HG03064 (cell line): ENCODE measurements around the gene CUX1.
"Not testable (repeated sequence)": the region's sequence is repeated elsewhere in the genome, so short reads cannot be mapped to it uniquely, and the experiment has no call there.

Experiments used
- ATAC-seq: cut with Tn5 transposase; IDR thresholded peaks from one replicate; pipeline ENCODE4 v1.9.1; 2021; ENCODE audit warnings: low read depth; ENCODE audit not compliant: unreplicated experiment

Gene CUX1

DNA sequence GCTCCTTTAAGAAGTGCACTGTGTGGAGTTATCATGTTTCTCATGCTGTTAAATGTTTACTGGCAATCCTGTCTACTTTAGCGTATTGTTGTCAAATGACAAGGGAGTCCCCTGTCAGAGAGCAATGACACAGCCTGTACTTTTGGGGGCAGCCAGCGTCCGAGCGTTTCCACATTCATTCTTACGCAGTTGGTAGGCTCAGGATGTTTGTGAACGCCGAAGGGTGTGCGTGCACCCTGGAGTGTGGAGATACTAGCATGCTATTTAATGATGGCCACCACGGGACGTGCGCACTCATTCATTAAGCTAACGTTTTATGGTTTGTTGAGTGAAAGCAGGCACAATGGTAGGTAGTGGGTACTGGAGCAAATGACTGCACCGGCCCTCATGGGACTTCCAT is 48.0 kb downstream of the CUX1 start:
- no peak for ATAC-seq

GRCh38 chr7:101866328-101866727 is 48.9 kb downstream of the CUX1 start:
- no peak for ATAC-seq

- ATAC-seq = no peak
Observed at GRCh38 chr7:101867265-101867664, 49.8 kb downstream of the CUX1 start.

DNA sequence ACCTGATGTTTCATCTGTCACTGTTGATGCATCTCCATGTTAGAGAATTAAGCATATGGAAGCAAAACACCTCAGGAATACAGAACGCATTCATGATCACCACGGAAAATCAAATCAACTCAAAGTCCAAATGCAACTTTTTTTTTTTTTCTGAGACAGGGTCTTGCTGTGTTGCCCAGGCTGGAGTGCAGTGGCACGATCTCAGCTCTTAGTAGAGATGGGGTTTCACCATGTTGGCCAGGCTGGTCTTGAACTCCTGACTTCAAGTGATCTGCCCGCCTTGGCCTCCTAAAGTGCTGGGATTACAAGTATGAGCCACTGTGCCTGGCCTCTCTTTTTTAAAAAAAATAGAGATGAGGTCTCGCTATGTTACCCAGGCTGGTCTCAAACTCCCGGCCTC is 50.3 kb downstream of the CUX1 start:
- not testable (repeated sequence) for ATAC-seq

DNA sequence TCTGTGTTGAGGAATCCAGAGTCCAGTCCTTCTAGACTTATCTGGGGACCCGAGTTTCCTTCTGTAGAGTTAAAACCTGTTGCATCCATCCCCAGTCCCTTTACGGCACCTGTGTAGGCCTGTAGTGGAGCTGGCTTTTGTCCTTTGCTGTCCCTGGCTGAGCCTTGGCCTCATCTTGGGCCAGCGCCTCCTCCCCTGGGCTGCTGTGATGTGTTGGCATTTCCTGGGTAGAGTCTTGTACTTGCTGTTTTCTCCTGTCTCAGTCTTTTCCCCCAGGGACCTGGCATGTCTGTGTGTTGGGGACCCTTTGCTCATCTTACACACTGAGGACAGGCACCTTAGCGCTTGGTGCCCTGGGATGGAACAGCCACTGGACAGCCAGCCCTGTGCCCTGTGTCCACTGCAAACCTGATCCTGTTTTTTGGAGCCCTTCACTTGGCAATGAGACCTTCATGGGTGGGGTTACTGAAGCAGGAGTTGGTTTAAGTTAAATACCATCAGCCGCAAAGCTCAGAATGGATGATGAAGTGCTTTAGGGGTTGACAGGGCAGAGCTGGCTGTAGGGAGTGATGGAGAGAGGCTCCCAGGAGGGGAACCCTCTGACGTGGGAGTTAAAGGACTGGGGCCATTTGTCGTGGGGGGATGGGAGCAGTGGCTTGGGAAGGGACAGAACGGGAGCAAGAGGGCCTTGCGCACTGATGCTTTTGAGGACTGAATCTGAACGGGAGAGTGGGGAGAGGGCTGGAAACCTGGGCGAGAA is 50.9 kb downstream of the CUX1 start:
- ATAC-seq = no peak

DNA sequence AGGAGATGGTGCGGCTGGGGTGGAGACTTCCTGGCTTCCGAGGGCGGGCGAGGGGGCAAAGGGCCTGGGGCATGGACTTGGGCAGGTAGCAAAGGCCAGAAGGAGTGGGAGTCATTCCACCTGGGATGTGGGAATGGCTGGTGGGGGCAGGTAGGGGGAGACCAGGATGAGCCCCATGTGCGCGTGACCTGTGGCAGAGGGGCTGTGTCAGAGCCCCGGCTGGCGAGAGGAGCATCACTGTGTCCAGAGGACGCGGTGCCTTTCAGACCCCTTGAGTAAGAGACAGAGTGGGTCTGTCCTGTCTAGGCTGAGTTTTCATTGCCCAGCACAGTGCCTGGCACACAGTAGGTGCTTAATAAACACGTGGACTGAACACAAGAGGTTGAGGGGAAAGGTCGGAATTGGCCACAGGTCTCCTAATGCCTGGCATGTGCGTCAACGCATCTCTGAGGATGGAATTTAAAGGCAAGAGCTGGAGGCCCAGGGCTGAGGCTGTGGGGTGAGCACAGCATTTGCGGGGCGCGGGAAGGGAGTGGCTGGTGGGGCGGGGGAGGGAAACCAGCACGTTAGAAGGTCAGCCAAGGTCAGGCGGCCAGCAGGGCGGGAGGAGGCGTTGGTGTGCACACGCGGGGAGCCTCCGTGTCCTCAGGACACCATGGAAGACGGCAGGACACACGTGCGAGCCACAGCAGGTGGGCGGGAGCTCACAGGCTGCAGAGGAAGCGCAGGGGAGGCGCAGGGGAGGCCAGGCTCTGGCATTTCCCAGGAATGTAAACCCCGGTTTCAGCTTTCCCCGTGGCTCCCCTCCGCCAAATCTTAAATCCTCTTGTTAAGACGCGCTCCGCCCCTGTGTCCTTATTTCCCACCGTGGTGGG is 51.8 kb downstream of the CUX1 start:
- ATAC-seq = no peak

DNA sequence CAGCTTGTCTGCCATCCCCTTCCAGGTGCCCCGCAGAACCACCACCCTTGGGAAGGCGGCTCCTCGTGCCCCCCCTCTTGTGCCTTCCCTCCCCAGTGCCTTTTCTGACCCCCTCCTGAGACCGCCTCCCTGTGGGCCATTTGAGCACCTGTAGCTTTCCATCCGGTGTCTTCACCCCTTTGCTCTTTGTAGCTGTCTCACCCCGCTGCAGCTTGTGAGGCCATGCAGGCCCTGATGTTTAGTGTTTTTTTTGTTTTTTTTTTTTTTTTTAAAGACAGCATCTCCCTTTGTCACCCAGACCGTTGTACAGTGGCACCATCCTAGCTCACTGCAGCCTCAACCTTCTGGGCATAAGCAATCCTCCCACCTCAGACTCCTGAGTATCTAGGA is 52.5 kb downstream of the CUX1 start:
- ATAC-seq = no peak

DNA sequence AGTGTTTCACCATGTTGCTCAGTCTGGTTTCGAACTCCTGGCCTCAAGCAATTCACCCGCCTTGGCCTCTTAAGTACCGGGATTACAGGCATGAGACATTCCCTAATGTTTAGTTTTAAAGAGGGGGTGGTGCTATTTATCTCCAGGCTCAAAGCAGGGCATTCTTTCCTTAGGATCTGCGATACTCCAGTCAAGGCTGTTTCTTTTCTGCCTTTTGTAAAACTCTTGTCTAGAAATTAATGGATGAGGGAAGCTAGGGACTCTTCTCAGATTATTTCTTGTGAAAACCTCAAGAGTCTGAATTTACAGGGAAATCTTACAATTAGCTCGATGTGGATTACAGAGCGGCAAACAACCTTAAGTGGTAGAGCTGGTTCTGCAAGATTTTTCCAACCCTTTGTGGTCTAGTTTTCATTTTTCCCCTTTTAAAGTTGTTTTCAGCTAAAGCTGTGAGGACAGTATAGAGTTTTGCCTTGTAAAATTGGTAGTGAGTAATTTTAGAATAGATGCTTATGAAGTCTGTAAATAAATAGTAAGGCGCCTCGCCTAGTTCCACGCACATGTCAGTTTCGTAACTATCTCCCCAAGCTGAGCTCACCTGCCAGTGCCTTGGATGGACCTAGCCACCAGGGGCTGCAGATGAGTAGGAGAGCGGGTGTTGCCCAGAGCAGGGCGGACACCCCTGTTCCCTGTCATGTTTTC is 53.1 kb downstream of the CUX1 start:
- no peak for ATAC-seq

- ATAC-seq = no peak
Observed at GRCh38 chr7:101871351-101871750, 53.9 kb downstream of the CUX1 start.

DNA sequence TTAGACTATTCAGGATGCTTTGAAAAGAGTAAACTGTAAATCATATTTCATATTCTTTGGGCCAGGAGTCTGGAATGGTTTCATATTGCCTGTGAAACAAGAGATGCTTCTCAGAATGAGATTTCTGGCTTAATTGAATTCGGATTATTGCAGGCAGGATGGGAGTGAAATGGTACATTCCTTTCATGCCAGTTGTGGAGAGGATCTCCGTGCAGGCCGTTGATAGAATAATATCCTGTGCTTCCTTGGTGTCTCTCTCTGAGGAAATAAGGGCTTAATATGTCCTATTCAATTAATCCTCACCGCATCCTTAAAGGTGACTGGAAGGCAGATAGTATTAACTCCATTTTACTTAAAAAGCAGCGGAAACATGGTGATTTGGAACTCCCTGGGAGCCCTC is 56.6 kb downstream of the CUX1 start:
- no peak for ATAC-seq

- no peak for ATAC-seq
Observed at GRCh38 chr7:101875283-101875846, 57.9 kb downstream of the CUX1 start.

DNA sequence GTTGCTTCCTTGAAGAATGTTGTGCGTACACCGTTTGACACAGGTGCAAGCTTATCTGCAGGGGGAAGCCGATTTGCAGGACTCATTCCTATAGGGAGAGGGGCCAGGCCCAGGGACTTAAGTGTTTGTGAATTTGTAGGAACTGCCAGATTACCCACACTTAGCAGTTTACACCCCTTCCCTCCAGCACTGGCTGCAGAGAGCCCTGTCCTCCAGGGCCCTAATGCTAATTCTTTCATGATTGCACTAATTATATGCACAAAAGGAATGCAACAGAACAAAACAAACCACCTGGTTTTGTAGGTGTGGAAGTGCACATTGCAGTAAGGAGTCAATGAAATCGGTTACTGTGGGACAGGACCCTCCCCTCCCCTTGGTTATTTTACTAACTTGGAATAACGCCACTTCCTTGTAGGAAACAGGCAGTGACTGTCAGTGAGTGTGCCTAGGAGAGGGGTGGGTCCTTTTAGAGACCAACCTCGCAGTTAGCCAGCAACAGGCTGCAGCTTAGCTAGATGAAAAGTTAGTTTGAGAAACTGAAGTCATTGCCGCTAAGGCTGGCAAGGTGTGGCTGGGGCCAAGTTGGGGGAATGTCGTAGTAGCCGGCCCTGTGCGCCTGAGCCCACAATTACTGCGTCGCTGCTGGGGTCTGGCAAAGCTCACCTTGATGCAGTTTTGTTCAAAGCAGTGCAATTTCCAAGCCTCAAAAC is 60.6 kb downstream of the CUX1 start:
- no peak for ATAC-seq

DNA sequence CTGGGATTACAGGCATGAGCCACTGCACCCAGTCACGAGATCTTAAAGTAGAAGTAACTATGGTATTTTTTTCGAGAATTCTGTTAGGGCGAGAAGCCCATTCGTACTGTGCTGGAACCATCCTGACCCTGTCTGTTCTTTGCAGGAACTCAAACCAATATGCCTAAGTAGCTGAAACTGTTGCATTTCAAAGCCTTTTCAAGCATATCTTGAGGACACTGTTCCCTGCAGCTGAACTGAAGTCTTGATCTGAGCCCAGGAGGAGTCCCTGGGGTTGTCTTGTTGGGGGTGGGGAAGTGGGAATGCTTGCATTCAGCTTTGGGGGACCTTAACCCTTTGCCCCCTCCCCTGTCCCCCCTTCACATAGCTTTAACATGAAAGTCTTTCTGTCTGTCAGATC is 61.5 kb downstream of the CUX1 start:
- ATAC-seq = no peak

DNA sequence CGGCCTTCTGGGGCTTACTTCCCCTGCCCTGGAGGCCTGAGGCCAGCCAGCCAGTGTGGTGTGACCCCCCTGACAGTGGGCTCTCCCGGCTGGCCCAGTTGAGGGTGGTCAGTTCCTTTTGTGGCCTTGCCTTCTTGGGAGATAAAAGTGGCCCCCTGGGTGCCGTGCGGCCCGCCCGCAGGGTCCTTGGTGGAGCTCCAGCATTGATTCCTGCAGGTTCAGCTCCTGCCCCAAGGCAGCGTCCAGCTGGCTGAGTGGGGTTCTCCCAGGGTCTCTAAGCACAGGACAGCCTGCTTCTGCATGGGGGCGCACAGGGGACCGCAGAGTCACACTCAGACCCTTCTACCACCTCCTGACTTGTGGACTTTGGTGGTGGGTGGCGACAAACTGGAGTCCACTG is 62.1 kb downstream of the CUX1 start:
- no peak for ATAC-seq

DNA sequence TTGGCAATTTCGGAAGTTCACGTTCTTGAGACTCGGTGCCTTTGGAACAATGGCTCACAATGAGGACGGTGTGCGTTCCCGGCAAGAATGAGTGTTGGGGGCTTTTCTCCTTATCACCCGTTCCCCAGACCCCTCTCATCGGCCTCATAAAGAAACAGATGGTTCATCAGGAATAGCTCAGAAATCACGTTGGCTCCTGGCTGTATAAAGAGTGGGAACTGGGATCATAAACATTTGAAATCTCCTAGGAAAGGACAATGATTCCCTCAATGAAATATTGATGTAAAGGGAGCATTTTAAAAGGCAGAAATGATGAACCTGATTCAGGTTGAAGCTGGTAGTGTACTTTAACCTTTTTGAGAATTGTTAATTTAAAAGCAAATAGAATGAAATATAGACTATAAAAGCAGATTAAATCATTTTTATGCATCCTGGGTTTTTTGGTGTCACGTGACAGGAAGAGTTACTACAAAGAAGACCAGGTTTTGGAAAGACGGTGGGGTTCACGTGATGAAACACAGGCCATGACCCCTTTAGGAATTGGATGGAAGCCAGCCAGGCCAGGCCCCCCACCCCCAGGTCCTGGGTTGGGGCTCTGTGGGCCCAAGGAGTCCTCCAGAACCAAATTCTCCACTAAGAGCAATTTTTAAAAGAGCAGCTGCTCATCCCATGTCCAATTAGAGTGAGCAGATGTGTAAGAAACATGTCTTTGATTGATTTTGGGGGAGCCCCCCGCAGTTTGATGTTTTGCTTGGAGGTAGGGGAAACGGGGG is 63.0 kb downstream of the CUX1 start:
- no peak for ATAC-seq

DNA sequence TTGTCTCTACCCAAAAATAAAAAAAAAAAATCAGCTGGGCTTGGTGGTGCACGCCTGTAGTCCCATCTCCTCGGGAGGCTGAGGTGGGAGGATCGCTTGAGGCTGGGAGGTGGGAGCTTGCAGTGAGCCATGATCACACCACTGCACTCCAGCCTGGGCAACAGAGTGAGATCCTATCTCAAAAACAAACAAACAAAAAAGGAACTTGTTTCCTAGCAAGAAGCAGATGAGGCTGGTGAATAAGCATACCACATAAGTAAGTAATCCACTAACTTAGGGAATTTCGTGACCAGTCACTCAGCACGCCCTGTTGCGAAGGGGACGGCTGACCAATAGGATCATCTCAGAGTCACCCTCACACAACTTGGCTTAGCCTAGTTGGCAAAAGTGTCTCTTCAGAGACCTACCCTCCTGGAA is 64.6 kb downstream of the CUX1 start:
- no peak for ATAC-seq

DNA sequence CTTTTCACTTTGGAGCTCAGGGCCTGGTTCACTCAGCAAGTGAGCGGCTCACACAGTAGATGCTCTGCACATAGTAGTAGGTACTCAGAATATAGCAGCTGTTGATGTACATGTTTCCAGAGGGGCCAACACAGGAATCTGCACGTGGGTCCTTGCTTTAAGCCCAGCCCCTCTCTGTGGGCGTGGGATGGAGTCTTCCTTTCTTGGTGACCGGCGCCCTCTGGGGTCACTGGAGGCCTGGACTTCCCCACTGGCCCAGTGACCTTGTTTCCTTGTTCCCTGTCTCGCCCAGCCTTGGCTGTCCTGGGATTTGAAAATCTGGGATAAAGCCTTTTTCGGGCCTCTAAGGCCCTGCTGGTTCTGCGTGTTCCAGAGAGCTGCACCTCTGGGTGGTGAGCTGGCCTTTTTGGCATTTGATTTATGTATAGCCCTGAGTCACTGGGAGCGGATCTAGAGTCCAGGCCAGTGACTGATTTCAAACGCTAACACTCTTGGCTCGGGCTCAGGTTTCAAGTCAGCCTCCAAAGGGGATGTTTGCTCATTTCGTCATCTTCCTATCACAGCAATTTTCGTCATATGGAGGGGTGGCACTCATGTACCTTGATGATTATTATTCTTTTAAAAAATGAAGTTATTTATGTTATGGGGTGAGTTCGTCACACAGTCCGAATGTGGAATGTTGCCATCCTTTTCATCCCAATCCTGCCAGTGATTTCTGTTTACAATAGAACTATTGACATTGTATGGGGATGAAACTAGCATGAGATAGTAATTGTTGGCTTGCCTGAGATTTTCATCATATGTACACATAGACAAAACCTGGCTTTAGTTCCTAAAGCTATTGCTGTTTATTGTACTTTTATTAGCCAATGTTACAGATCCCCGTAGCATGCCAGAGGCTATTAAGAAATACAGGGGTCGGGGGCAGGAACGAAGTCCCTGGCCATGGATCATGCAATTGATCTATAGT is 65.5 kb downstream of the CUX1 start:
- ATAC-seq = no peak
